ENCODE data around the gene SACS.

The SACS gene

DNA sequence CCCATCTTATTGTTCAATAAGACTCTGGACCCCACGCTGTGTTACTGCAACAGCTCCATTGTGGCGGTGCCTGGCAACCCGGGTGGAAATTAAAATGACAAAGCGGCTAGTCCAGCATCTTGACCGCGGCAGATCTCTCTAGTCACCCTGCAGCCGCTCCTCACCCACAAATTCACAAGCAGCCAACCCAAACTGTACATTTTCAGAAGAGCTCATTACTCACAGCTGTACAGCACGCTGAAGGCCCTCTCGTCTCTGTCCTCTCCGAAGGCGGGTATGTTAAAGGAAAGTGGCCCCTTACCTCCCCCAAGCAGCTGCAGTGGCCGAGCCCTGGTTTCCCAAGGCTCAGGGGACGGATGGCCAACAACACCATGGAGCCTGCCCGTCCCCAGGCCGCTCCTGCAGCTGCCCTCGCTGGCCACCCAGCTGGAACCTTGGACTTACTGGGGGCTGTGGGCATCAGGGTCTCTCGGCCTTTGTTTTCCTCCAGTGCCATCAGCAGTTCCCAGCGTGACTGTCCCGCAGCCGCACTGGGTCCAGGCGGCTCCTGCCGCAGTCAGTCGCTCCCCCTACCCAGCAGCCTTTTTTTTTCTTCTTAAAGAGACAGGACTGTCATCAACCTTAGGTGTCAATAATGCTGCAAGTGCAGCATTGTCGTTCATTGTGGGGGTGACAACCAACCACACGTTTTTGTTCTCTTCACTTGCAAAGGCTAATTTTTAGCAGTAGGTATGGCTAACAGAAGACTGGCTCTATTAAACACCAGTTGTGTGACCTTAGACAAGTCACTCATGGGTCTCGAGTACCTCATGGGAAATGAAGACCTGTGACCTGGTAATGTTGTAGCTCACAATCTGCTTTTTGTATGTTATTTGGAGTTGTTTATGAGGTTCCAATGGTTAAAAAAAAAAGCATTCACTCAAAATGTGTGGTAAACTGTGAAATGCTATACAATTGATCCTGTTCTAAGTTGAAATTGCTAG lies at the start of gene SACS:
TSS of gene SACS (minus strand) at position 532 of the 983 bp plus-strand sequence. CDS start 22,463 bp downstream, outside the sequence.
- Histone ChIP-seq H3K27me3 (ENCODE audit: insufficient read depth, low read depth, severe bottlenecking) (no peaks in the 10 kb centered on the region), H3K36me3 (peaks cover 16% of the 10 kb centered on the region), H3K9me3 (ENCODE audit: severe bottlenecking) (no peaks in the 10 kb centered on the region), H3K4me3 (ENCODE audit: low read depth, low read length) (peak within 1 kb of the TSS; percentile 97), H3K27ac (peak within 1 kb of the TSS; percentile 74)
- peak; percentile 68 for DNase-seq
- TF ChIP-seq, protein P1, sequence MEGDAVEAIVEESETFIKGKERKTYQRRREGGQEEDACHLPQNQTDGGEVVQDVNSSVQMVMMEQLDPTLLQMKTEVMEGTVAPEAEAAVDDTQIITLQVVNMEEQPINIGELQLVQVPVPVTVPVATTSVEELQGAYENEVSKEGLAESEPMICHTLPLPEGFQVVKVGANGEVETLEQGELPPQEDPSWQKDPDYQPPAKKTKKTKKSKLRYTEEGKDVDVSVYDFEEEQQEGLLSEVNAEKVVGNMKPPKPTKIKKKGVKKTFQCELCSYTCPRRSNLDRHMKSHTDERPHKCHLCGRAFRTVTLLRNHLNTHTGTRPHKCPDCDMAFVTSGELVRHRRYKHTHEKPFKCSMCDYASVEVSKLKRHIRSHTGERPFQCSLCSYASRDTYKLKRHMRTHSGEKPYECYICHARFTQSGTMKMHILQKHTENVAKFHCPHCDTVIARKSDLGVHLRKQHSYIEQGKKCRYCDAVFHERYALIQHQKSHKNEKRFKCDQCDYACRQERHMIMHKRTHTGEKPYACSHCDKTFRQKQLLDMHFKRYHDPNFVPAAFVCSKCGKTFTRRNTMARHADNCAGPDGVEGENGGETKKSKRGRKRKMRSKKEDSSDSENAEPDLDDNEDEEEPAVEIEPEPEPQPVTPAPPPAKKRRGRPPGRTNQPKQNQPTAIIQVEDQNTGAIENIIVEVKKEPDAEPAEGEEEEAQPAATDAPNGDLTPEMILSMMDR (IDR thresholded peaks at IDR 0.05; ENCODE audit: low read depth, low read length) = no peak

GRCh38 chr13:23480324-23480723 lies 46.8 kb upstream of the SACS start:
- no peak for DNase-seq
- Histone ChIP-seq H3K9me3 (ENCODE audit: severe bottlenecking) (peaks cover 11% of the 10 kb centered on the region), H3K36me3 (no peaks in the 10 kb centered on the region), H3K4me3 (ENCODE audit: low read depth, low read length) (no peak overlapping the region), H3K27me3 (ENCODE audit: insufficient read depth, low read depth, severe bottlenecking) (no peaks in the 10 kb centered on the region), H3K27ac (no peak overlapping the region)
- TF ChIP-seq, protein P1 (IDR thresholded peaks at IDR 0.05; ENCODE audit: low read depth, low read length) = no peak

- no peak for DNase-seq
- no peak overlapping the region for H3K4me3 ChIP-seq (ENCODE audit: low read depth, low read length)
- no peaks in the 10 kb centered on the region for H3K27me3 ChIP-seq (ENCODE audit: insufficient read depth, low read depth, severe bottlenecking)
- H3K36me3 ChIP-seq = no peaks in the 10 kb centered on the region
- H3K27ac ChIP-seq = no peak overlapping the region
- TF ChIP-seq, protein P1 (IDR thresholded peaks at IDR 0.05; ENCODE audit: low read depth, low read length) = no peak
- H3K9me3 ChIP-seq (ENCODE audit: severe bottlenecking) = peaks cover 11% of the 10 kb centered on the region
These were observed 43.6 kb upstream of the SACS start for GRCh38 chr13:23477101-23477500.

- no peak for DNase-seq
- H3K4me3 ChIP-seq (ENCODE audit: low read depth, low read length) = no peak overlapping the region
- H3K27ac ChIP-seq = no peak overlapping the region
- TF ChIP-seq, protein P1 (IDR thresholded peaks at IDR 0.05; ENCODE audit: low read depth, low read length) = no peak
- no peaks in the 10 kb centered on the region for H3K9me3 ChIP-seq (ENCODE audit: severe bottlenecking)
- no peaks in the 10 kb centered on the region for H3K36me3 ChIP-seq
- no peaks in the 10 kb centered on the region for H3K27me3 ChIP-seq (ENCODE audit: insufficient read depth, low read depth, severe bottlenecking)
These were observed 39.7 kb upstream of the SACS start for GRCh38 chr13:23473221-23473620.

- Histone ChIP-seq H3K27me3 (ENCODE audit: insufficient read depth, low read depth, severe bottlenecking) (no peaks in the 10 kb centered on the region), H3K9me3 (ENCODE audit: severe bottlenecking) (no peaks in the 10 kb centered on the region), H3K27ac (no peak overlapping the region), H3K36me3 (no peaks in the 10 kb centered on the region), H3K4me3 (ENCODE audit: low read depth, low read length) (no peak overlapping the region)
- TF ChIP-seq, protein P1 (IDR thresholded peaks at IDR 0.05; ENCODE audit: low read depth, low read length) = no peak
- DNase-seq = no peak
These were observed 38.7 kb upstream of the SACS start for GRCh38 chr13:23472189-23472588.
